HEK293 (cell line): Measurements from ENCODE around the gene CNOT4.

Source experiments
- CTCF ChIP-seq: fragments of 450-650 bp; formaldehyde crosslinking; IDR thresholded peaks from 2 replicates; pipeline ENCODE4 v1.5.1; 2016; ENCODE audit warnings: missing biosample characterization, missing genetic modification characterization
- ZBTB17 ChIP-seq: fragments of 450-650 bp; formaldehyde crosslinking; IDR thresholded peaks from 2 replicates; pipeline ENCODE4 v1.5.1; 2016; ENCODE audit warnings: missing biosample characterization, missing genetic modification characterization
- ZBTB49 ChIP-seq: fragments of 450-650 bp; formaldehyde crosslinking; IDR thresholded peaks from 2 replicates; pipeline ENCODE4 v1.5.1; 2016; ENCODE audit warnings: missing biosample characterization, missing genetic modification characterization, low read depth
- ZNF121 ChIP-seq: fragments of 450-650 bp; formaldehyde crosslinking; IDR thresholded peaks from 2 replicates; pipeline ENCODE4 v1.5.1; 2016; ENCODE audit warnings: missing biosample characterization, missing genetic modification characterization
- ZNF18 ChIP-seq: fragments of 450-650 bp; formaldehyde crosslinking; IDR thresholded peaks from 2 replicates; pipeline ENCODE4 v1.5.1; 2016; ENCODE audit warnings: missing biosample characterization, missing genetic modification characterization
- ZNF48 ChIP-seq: fragments of 450-650 bp; formaldehyde crosslinking; IDR thresholded peaks from 2 replicates; pipeline ENCODE4 v1.5.1; 2016; ENCODE audit warnings: missing biosample characterization, missing genetic modification characterization
- ZNF654 ChIP-seq: fragments of 450-650 bp; formaldehyde crosslinking; IDR thresholded peaks from 2 replicates; pipeline ENCODE4 v1.5.1; 2016; ENCODE audit warnings: low read depth, missing biosample characterization, missing genetic modification characterization
- ZNF76 ChIP-seq: fragments of 450-650 bp; formaldehyde crosslinking; IDR thresholded peaks from 2 replicates; pipeline ENCODE4; 2016; ENCODE audit warnings: low read depth, missing biosample characterization, missing genetic modification characterization, borderline replicate concordance

DNA sequence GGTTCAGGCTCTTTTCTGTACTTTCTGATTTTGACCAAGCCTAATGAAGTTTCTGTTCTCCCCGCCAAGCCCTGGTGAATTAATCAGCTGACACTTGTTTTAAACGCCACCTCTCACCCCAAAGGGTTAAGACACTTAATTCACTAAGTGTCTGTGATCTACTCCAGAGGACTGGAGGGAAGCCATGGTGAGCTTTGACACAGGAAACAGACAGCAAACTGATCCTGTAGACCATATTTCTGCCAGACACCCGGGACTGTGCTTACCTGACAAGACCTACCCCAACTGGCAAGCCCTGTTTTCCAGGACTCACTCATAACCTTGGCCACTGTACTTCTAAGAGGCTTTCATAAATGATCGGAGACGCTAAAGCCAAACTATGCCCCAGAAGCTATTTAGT, 150.3 kb downstream of the CNOT4 start:
- TF ChIP-seq ZNF48 (tag by site-specific recombination) (no peak), CTCF (tag by site-specific recombination) (no peak), ZNF18 (tag by site-specific recombination) (no peak), ZNF121 (tag by site-specific recombination) (no peak), ZNF76 (tag by site-specific recombination) (no peak), ZBTB17 (no peak), ZBTB49 (tag by site-specific recombination) (no peak), ZNF654 (tag by site-specific recombination) (no peak)
